Measurements from ENCODE around the gene ERCC6L2.

DNA sequence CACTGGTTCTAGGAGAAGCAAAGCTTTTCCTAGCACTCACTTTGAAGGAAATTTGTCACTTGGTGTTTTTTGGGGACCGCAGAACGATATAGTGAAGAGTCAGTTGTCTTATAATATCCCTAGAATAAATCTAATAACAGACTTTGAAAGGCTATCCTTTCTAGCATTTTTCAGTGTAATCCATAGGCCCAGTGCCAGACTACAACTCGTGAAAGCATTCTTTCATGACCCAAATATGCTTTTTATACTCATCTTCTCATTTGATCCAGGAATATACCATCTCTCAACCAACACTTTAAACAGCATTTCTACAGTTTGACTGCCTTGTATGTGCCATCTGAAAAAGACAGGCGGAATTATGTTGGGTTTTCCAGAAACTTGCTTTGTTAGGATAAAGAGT is 104.0 kb downstream of the ERCC6L2 start:
- no peak for TF ChIP-seq POLR2A (IDR thresholded peaks at IDR 0.05)
- TF ChIP-seq, protein P1, sequence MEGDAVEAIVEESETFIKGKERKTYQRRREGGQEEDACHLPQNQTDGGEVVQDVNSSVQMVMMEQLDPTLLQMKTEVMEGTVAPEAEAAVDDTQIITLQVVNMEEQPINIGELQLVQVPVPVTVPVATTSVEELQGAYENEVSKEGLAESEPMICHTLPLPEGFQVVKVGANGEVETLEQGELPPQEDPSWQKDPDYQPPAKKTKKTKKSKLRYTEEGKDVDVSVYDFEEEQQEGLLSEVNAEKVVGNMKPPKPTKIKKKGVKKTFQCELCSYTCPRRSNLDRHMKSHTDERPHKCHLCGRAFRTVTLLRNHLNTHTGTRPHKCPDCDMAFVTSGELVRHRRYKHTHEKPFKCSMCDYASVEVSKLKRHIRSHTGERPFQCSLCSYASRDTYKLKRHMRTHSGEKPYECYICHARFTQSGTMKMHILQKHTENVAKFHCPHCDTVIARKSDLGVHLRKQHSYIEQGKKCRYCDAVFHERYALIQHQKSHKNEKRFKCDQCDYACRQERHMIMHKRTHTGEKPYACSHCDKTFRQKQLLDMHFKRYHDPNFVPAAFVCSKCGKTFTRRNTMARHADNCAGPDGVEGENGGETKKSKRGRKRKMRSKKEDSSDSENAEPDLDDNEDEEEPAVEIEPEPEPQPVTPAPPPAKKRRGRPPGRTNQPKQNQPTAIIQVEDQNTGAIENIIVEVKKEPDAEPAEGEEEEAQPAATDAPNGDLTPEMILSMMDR (IDR thresholded peaks at IDR 0.05): no peak
